ENCODE results near the gene ILRUN. TPM values are rescaled to one million over a fixed set of nuclear protein-coding genes. Genes with fewer than 3 reads are reported as not detected.

The ILRUN gene
- 31.8 and 41.1 TPM in 2 replicates for total RNA-seq

GRCh38 chr6:34696739-34697543 is at the start of gene ILRUN:
TSS of gene ILRUN (minus strand) at chr6:34696767. CDS start at chr6:34696603, 164 bp downstream.

Other genes starting within 250 kb of the ILRUN start
- not detected in 2 replicates for gene PACSIN1, start 230.7 kb downstream of the ILRUN start, total RNA-seq
- gene SPDEF, start 140.4 kb downstream of the ILRUN start, total RNA-seq, result 1.3 TPM in 1 of 2 replicates, not detected in the other
- 102 and 160 TPM in 2 replicates for gene SNRPC, start 60.7 kb upstream of the ILRUN start, total RNA-seq
- gene BLTP3A, start 95.3 kb upstream of the ILRUN start, total RNA-seq, result 2.2 and 4.0 TPM in 2 replicates
- gene TAF11, start 191.3 kb upstream of the ILRUN start, total RNA-seq, result 19.7 and 37.8 TPM in 2 replicates
- gene ANKS1A, start 192.5 kb upstream of the ILRUN start, total RNA-seq, result 7.4 and 15.0 TPM in 2 replicates